Hair follicle dermal papilla cell (primary cell): ENCODE results near the gene ROBO3. TPM values are rescaled to one million over a fixed set of nuclear protein-coding genes. Genes with fewer than 3 reads are reported as not detected.

Experiments
- total RNA-seq: library from RNA; depleted of rRNA; stranded (reverse); fragments of >200 nt; gene quantifications from 2 replicates; pipeline ENCODE4 v1.2.3, GENCODE V29; 2012

ROBO3 gene, protein sequence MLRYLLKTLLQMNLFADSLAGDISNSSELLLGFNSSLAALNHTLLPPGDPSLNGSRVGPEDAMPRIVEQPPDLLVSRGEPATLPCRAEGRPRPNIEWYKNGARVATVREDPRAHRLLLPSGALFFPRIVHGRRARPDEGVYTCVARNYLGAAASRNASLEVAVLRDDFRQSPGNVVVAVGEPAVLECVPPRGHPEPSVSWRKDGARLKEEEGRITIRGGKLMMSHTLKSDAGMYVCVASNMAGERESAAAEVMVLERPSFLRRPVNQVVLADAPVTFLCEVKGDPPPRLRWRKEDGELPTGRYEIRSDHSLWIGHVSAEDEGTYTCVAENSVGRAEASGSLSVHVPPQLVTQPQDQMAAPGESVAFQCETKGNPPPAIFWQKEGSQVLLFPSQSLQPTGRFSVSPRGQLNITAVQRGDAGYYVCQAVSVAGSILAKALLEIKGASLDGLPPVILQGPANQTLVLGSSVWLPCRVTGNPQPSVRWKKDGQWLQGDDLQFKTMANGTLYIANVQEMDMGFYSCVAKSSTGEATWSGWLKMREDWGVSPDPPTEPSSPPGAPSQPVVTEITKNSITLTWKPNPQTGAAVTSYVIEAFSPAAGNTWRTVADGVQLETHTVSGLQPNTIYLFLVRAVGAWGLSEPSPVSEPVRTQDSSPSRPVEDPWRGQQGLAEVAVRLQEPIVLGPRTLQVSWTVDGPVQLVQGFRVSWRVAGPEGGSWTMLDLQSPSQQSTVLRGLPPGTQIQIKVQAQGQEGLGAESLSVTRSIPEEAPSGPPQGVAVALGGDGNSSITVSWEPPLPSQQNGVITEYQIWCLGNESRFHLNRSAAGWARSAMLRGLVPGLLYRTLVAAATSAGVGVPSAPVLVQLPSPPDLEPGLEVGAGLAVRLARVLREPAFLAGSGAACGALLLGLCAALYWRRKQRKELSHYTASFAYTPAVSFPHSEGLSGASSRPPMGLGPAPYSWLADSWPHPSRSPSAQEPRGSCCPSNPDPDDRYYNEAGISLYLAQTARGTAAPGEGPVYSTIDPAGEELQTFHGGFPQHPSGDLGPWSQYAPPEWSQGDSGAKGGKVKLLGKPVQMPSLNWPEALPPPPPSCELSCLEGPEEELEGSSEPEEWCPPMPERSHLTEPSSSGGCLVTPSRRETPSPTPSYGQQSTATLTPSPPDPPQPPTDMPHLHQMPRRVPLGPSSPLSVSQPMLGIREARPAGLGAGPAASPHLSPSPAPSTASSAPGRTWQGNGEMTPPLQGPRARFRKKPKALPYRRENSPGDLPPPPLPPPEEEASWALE (N-terminal part only)
- 20.3 and 31.0 TPM in 2 replicates for total RNA-seq

GRCh38 chr11:124865181-124865901 is at the start of gene ROBO3:
Gene ROBO3, plus strand, starts transcription at chr11:124865432. Its CDS starts 146 bp downstream, at chr11:124865578.

DNA sequence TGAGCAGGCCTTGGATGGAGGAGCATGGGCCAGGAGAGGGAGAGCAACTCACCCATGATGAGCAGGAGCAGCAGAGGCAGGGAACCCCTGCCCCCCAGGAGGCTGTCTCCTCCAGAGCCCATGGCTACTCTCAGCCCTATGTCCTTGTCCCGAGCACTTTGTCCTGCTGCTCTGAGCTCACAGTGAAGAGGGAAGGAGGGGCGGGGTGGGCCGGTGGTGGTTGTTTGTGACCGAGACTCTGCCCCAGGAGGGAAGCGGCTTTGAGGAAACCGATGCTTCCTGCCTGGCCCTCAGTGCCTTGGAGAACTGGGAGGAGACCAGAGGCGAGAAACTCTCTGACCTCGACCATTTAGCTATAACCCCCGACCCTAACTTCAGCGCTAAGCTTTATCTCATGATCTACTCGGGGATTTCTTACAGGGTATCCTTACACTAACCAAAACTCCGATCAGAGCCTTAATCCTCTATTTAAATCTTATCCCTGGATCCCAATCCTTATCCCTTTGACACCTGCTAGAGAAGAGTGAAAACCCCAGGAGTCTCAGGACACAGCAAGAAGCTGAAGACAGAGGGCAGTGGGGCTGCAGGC is 32.5 kb downstream of the ROBO3 start, which contains the start of gene ROBO4:
Gene ROBO4 (minus strand): TSS at position 192 of the 589 bp plus-strand sequence. CDS start 70 bp downstream, at position 122.

DNA sequence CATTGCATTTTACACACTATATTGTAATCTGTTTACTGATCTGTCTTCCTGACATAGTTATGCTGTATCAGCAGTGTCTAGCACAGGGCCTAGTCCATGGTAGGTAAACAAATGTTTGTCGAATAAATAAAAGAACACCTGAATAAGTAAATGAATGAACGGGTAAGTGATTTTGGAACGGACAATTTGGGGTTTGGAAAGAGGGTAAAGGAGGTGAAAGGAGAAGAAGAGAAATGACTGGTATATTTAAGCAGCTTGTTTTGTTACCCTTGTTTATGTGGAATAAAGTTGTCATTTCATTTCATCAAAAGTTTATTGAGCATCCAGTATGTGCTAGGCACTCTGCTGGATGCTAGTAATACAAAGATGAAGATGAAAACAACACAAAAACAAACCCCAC is 53.7 kb downstream of the ROBO3 start, which contains the start of gene HEPN1:
Gene HEPN1 (plus strand): TSS at position 301 of the 400 bp plus-strand sequence.

Other genes with a start within 250 kb of the ROBO3 start
- gene TBRG1, start 242.6 kb upstream of the ROBO3 start, total RNA-seq = 38.3 and 40.9 TPM in 2 replicates
- 10.1 and 11.5 TPM in 2 replicates for gene SIAE, start 191.7 kb upstream of the ROBO3 start, total RNA-seq
- gene SPA17, start 191.5 kb upstream of the ROBO3 start, total RNA-seq = 4.4 and 5.2 TPM in 2 replicates
- gene NRGN, start 125.5 kb upstream of the ROBO3 start, total RNA-seq = not detected in 2 replicates
- gene VSIG2, start 113.2 kb upstream of the ROBO3 start, total RNA-seq = not detected in 2 replicates
- gene ESAM, start 103.1 kb upstream of the ROBO3 start, total RNA-seq = 0.61 TPM in 1 of 2 replicates, not detected in the other
- gene MSANTD2, start 65.0 kb upstream of the ROBO3 start, total RNA-seq = 10.6 and 13.0 TPM in 2 replicates
- 1.1 and 1.3 TPM in 2 replicates for gene ROBO4, start 32.4 kb downstream of the ROBO3 start, total RNA-seq
- not detected in 2 replicates for gene HEPN1, start 53.8 kb downstream of the ROBO3 start, total RNA-seq
- gene HEPACAM, start 70.6 kb downstream of the ROBO3 start, total RNA-seq = not detected in 2 replicates
- 1.6 TPM in 2 replicates for gene CCDC15, start 88.8 kb downstream of the ROBO3 start, total RNA-seq
- 0.49 and 0.81 TPM in 2 replicates for gene SLC37A2, start 197.9 kb downstream of the ROBO3 start, total RNA-seq
- 16.9 and 18.3 TPM in 2 replicates for gene TMEM218, start 246.2 kb downstream of the ROBO3 start, total RNA-seq